ENCODE measurements around the gene MCMBP. TPM values are rescaled to one million over a fixed set of nuclear protein-coding genes. Genes with fewer than 3 reads are reported as not detected.
"Not testable (repeated sequence)": the region's sequence is repeated elsewhere in the genome, so short reads cannot be mapped to it uniquely, and the experiment has no call there.

Gene MCMBP
- total RNA-seq, 1 donor from 2014 or later: 37.5 TPM

DNA sequence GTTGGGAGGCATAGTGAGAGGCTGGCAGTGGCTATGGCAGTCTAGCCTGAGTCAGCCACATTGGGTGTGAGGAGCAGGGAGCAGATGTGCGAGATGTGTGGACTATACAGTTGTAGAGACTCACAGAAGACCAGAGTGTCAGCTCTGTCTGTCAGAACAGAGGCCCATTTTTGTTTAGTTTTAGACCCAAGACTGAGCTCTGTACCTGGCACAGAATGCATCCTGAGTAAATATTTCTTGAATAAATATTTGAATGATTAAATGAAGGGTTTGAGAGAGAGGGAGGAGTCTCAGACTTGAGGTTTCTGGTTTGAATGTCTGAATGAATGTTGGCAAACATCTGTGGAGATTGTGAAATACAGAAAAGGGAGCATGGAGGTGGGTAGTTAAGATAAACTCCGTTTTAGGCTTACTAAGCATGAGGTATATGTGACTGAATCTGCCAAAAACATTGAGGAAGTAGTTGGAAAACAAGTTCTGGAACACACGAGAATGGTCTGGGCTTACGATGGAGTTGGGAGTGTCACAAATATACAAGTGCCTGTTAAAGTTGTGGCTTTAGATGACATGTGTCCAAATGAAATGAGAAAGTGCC, 23.5 kb upstream of the MCMBP start:
- no peak overlapping the region for H3K4me3 Mint-ChIP-seq (ENCODE audit: unreplicated experiment)
- H3K36me3 Mint-ChIP-seq (ENCODE audit: unreplicated experiment): no peaks in the 10 kb centered on the region
- peaks cover 19% of the 10 kb centered on the region for H3K4me1 Mint-ChIP-seq (ENCODE audit: low read depth, unreplicated experiment)
- peaks cover 5% of the 10 kb centered on the region for H3K9me3 Mint-ChIP-seq (ENCODE audit: unreplicated experiment)
- peaks cover 6% of the 10 kb centered on the region for H3K27me3 Mint-ChIP-seq (ENCODE audit: unreplicated experiment)
- TF ChIP-seq, protein P1, sequence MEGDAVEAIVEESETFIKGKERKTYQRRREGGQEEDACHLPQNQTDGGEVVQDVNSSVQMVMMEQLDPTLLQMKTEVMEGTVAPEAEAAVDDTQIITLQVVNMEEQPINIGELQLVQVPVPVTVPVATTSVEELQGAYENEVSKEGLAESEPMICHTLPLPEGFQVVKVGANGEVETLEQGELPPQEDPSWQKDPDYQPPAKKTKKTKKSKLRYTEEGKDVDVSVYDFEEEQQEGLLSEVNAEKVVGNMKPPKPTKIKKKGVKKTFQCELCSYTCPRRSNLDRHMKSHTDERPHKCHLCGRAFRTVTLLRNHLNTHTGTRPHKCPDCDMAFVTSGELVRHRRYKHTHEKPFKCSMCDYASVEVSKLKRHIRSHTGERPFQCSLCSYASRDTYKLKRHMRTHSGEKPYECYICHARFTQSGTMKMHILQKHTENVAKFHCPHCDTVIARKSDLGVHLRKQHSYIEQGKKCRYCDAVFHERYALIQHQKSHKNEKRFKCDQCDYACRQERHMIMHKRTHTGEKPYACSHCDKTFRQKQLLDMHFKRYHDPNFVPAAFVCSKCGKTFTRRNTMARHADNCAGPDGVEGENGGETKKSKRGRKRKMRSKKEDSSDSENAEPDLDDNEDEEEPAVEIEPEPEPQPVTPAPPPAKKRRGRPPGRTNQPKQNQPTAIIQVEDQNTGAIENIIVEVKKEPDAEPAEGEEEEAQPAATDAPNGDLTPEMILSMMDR (IDR thresholded peaks at IDR 0.05; ENCODE audit: partially characterized antibody, unreplicated experiment): no peak
- H3K27ac Mint-ChIP-seq (ENCODE audit: unreplicated experiment): peak overlapping the region; percentile 15
- no peak for DNase-seq

DNA sequence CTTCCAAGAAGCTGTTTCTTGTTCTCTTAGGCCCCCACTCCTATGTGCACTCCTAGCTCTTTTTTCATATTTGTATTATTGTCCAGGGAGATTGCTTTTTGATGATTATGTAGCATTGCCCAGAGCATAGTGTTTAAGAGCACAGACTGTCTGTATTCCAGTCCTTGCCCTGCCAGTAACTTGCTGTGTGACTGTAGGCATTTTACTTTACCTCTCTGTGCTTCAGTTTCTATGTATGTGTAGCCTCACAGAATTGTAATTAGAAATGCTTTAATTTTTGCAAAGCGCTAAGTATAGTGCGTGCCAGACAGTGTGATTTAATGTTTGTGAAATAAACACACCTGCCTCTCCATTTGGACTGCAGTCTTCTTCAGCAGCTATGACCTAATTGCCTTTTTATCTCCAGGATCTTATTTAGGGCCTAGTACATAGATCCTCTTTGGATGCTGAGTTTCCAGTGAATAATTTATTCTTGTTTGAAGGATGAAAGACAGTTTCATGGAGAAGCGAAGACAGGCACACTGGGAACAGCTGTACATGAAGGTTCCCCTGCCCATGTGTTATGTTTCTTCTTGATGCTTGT, 21.3 kb upstream of the MCMBP start:
- DNase-seq: no peak
- TF ChIP-seq, protein P1 (IDR thresholded peaks at IDR 0.05; ENCODE audit: partially characterized antibody, unreplicated experiment): no peak
- peaks cover 6% of the 10 kb centered on the region for H3K27me3 Mint-ChIP-seq (ENCODE audit: unreplicated experiment)
- H3K9me3 Mint-ChIP-seq (ENCODE audit: unreplicated experiment): peaks cover 5% of the 10 kb centered on the region
- peaks cover 6% of the 10 kb centered on the region for H3K36me3 Mint-ChIP-seq (ENCODE audit: unreplicated experiment)
- peaks cover 16% of the 10 kb centered on the region for H3K4me1 Mint-ChIP-seq (ENCODE audit: low read depth, unreplicated experiment)
- peak overlapping the region; percentile 40 for H3K27ac Mint-ChIP-seq (ENCODE audit: unreplicated experiment)
- peak overlapping the region; percentile 97 for H3K4me3 Mint-ChIP-seq (ENCODE audit: unreplicated experiment)

DNA sequence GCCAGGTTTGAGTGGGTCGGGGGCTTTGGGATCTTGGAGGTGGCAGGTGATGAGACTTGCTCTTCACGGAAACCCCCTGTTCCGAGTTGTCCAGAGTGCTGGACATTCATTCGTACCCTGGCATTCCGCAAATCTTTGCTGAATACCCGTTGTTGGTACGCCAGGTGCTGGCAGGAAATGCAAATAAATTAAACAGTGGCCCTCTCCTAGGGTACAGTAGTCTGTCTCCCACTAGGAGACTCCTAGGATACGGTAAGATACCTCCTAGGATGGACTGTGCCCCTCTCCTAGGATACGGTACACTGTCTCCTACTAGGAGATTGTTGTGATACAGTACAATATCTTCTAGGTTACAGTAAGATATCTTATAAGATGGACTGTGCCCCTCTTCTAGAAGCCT, 20.4 kb upstream of the MCMBP start:
- peaks cover 6% of the 10 kb centered on the region for H3K27me3 Mint-ChIP-seq (ENCODE audit: unreplicated experiment)
- peaks cover 9% of the 10 kb centered on the region for H3K4me1 Mint-ChIP-seq (ENCODE audit: low read depth, unreplicated experiment)
- no peak for DNase-seq
- TF ChIP-seq, protein P1 (IDR thresholded peaks at IDR 0.05; ENCODE audit: partially characterized antibody, unreplicated experiment): no peak
- H3K36me3 Mint-ChIP-seq (ENCODE audit: unreplicated experiment): peaks cover 6% of the 10 kb centered on the region
- H3K4me3 Mint-ChIP-seq (ENCODE audit: unreplicated experiment): peak overlapping the region; percentile 97
- peak overlapping the region; percentile 98 for H3K27ac Mint-ChIP-seq (ENCODE audit: unreplicated experiment)
- peaks cover 5% of the 10 kb centered on the region for H3K9me3 Mint-ChIP-seq (ENCODE audit: unreplicated experiment)

DNA sequence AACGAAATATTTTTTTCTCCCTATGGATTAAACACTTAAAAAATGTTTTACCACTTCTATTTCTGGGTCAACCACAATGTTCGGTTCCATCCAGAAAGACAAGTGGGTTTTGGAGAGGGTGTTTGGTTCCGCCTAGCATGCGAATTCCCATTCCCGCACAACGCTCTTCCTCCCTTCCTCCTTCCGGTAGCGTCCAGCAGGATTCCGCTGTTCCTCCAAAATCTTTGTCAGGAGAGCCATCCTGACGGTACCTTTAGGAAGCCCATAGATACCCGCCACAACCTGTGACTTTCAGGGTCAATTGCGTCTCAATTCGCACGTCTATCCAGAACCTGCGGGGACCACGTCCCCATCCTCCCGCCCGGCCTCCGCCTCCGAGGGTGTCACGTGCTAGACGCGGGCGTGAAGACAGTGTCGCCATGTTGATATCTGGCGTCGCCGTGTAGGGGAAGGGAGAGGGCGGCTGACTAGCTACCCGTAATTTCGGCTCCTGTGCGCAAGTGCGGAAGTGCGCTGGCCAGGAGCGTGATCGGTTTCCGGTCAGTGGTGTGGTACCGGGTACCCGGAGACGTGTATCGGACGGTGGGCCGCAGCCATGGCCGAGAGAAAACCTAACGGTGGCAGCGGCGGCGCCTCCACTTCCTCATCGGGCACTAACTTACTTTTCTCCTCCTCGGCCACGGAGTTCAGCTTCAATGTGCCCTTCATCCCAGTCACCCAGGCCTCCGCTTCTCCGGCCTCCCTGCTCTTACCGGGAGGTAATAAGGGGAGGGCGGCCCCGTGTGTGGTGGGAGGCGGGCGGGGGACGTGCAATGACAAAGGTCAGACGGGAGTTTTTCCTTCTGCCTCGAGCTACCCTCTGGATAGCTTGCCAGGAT, 19.8 kb upstream of the MCMBP start, which contains the start of gene SEC23IP:
SEC23IP (plus strand) TSS at position 543 of the 878 bp plus-strand sequence; CDS start at position 596, 53 bp downstream.
- peak; percentile 95 for DNase-seq
- peaks cover 6% of the 10 kb centered on the region for H3K36me3 Mint-ChIP-seq (ENCODE audit: unreplicated experiment)
- peak within 1 kb of the TSS; percentile 98 for H3K27ac Mint-ChIP-seq (ENCODE audit: unreplicated experiment)
- H3K27me3 Mint-ChIP-seq (ENCODE audit: unreplicated experiment): peaks cover 6% of the 10 kb centered on the region
- TF ChIP-seq, protein P1 (IDR thresholded peaks at IDR 0.05; ENCODE audit: partially characterized antibody, unreplicated experiment): no peak
- peaks cover 9% of the 10 kb centered on the region for H3K4me1 Mint-ChIP-seq (ENCODE audit: low read depth, unreplicated experiment)
- peaks cover 5% of the 10 kb centered on the region for H3K9me3 Mint-ChIP-seq (ENCODE audit: unreplicated experiment)
- H3K4me3 Mint-ChIP-seq (ENCODE audit: unreplicated experiment): peak within 1 kb of the TSS; percentile 97

DNA sequence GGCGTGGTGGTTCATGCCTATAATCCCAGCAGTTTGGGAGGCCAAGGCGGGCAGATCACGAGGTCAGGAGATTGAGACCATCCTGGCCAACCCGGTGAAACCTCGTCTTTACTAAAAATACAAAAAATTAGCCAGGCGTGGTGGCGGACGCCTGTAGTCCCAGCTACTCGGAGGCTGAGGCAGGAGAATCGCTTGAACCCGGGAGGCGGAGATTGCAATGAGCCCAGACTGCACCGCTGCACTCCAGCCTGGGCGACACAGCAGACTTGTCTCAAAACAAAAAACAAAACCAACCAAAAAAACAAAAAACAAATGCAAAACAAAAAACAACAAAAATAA, 19.2 kb upstream of the MCMBP start:
- not testable (repeated sequence) for DNase-seq; H3K36me3 Mint-ChIP-seq (ENCODE audit: unreplicated experiment); H3K4me1 Mint-ChIP-seq (ENCODE audit: low read depth, unreplicated experiment); H3K27me3 Mint-ChIP-seq (ENCODE audit: unreplicated experiment); H3K9me3 Mint-ChIP-seq (ENCODE audit: unreplicated experiment)
- Mint-ChIP-seq H3K4me3 (ENCODE audit: unreplicated experiment) (peak overlapping the region; percentile 97), H3K27ac (ENCODE audit: unreplicated experiment) (peak overlapping the region; percentile 98)

DNA sequence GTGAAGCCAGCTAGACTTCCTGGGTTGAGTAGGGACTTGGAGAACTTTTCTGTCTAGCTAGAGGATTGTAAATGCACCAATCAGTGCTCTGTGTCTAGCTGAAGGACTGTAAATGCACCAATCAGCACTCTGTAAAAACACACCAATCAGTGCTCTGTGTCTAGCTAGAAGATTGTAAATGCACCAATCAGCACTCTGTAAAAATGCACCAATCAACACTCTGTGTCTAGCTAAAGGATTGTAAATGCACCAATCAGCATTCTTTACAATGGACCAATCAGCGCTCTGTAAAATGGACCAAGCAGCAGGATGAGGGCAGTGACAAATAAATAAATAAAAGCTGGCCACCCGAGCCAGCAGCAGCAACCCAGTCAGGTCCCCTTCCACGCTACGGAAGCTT, 17.7 kb upstream of the MCMBP start:
- H3K9me3 Mint-ChIP-seq (ENCODE audit: unreplicated experiment); H3K27ac Mint-ChIP-seq (ENCODE audit: unreplicated experiment); DNase-seq; H3K4me3 Mint-ChIP-seq (ENCODE audit: unreplicated experiment); H3K36me3 Mint-ChIP-seq (ENCODE audit: unreplicated experiment); H3K27me3 Mint-ChIP-seq (ENCODE audit: unreplicated experiment): not testable (repeated sequence)
- H3K4me1 Mint-ChIP-seq (ENCODE audit: low read depth, unreplicated experiment): peaks cover 11% of the 10 kb centered on the region

DNA sequence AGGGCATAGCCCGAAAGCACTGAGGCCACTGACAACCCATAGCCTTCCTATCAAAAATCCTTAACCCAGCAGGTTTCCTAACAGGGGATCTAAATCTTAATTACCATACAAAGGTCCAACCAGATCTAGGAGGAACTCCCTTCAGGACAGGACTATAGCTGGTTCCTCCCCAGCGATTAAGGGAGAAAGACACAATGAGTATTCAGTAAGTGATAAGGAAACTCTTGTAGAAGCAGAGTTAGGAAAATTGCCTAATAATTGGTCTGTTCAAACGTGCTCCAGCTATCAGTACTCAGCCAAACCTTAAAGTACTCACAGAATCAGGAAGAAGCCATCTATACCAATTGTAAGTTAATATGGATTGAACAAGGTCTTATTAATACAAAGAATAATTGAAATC, 16.6 kb upstream of the MCMBP start:
- not testable (repeated sequence) for H3K27ac Mint-ChIP-seq (ENCODE audit: unreplicated experiment); H3K9me3 Mint-ChIP-seq (ENCODE audit: unreplicated experiment); DNase-seq; H3K27me3 Mint-ChIP-seq (ENCODE audit: unreplicated experiment); H3K4me3 Mint-ChIP-seq (ENCODE audit: unreplicated experiment); H3K4me1 Mint-ChIP-seq (ENCODE audit: low read depth, unreplicated experiment); H3K36me3 Mint-ChIP-seq (ENCODE audit: unreplicated experiment)

DNA sequence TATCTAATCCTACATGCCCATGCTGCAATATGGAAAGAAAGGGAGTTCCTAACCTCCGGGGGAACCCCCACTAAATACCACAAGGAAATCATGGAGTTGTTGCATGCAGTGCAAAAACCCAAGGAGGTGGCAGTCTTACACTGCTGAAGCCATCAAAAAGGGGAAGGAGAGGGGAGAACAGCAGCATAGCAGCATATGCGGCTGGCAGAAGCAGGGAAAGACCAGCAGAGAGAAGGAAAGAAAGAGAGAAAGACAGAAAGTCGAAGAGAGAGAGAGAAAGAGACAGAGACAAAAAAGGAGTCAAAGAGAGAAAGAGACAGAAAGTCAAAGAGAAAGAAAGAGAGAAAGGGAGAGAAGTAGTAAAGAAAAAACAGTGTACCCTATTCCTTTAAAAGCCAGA, 16.1 kb upstream of the MCMBP start:
- H3K36me3 Mint-ChIP-seq (ENCODE audit: unreplicated experiment): not testable (repeated sequence)

More for the DNA sequence above, 16.1 kb upstream of the MCMBP start:
- H3K4me1 Mint-ChIP-seq (ENCODE audit: low read depth, unreplicated experiment); H3K27me3 Mint-ChIP-seq (ENCODE audit: unreplicated experiment); H3K9me3 Mint-ChIP-seq (ENCODE audit: unreplicated experiment); DNase-seq; H3K4me3 Mint-ChIP-seq (ENCODE audit: unreplicated experiment): not testable (repeated sequence)
- H3K27ac Mint-ChIP-seq (ENCODE audit: unreplicated experiment): peak overlapping the region; percentile 62

Data from glutamatergic neuron (in vitro differentiated cells).